HEK293 (cell line): ENCODE results near the gene GAS2L3.

Experiments used
- MYNN ChIP-seq: fragments of 450-650 bp; formaldehyde crosslinking; IDR thresholded peaks from 2 replicates; pipeline ENCODE4 v1.5.1; 2016; ENCODE audit warnings: missing biosample characterization, missing genetic modification characterization, borderline replicate concordance
- ZFP37 ChIP-seq: fragments of 450-650 bp; formaldehyde crosslinking; IDR thresholded peaks from 2 replicates; pipeline ENCODE4 v1.5.1; 2016; ENCODE audit warnings: missing biosample characterization, missing genetic modification characterization
- ZNF138 ChIP-seq: fragments of 450-650 bp; formaldehyde crosslinking; IDR thresholded peaks from 2 replicates; pipeline ENCODE4 v1.5.1; 2016; ENCODE audit warnings: missing biosample characterization, missing genetic modification characterization, borderline replicate concordance
- ZNF571 ChIP-seq: fragments of 450-650 bp; formaldehyde crosslinking; IDR thresholded peaks from 2 replicates; pipeline ENCODE4 v1.5.0; 2017; ENCODE audit warnings: missing biosample characterization, missing genetic modification characterization
- TF ChIP-seq, protein P1 (sequence below): fragments of 450-650 bp; formaldehyde crosslinking; IDR thresholded peaks from 2 replicates; pipeline ENCODE4 v1.5.1; 2016; ENCODE audit warnings: missing biosample characterization, missing genetic modification characterization

GRCh38 chr12:100601626-100602025 is 28.1 kb downstream of the GAS2L3 start:
- TF ChIP-seq, protein P1, sequence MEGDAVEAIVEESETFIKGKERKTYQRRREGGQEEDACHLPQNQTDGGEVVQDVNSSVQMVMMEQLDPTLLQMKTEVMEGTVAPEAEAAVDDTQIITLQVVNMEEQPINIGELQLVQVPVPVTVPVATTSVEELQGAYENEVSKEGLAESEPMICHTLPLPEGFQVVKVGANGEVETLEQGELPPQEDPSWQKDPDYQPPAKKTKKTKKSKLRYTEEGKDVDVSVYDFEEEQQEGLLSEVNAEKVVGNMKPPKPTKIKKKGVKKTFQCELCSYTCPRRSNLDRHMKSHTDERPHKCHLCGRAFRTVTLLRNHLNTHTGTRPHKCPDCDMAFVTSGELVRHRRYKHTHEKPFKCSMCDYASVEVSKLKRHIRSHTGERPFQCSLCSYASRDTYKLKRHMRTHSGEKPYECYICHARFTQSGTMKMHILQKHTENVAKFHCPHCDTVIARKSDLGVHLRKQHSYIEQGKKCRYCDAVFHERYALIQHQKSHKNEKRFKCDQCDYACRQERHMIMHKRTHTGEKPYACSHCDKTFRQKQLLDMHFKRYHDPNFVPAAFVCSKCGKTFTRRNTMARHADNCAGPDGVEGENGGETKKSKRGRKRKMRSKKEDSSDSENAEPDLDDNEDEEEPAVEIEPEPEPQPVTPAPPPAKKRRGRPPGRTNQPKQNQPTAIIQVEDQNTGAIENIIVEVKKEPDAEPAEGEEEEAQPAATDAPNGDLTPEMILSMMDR: no peak
- TF ChIP-seq ZNF571: no peak
- TF ChIP-seq ZNF138 (tag by site-specific recombination): no peak
- no peak for TF ChIP-seq MYNN (tag by site-specific recombination)
- no peak for TF ChIP-seq ZFP37
